AG04449 (cell line): ENCODE results near the gene ATP13A1.

Experiments
- CTCF ChIA-PET: fragments of 350-600 bp; formaldehyde crosslinking; extraction: SDS; loops from one replicate; lab custom pipeline; 2021; ENCODE audit warnings: antibody characterized with exemption; lab: Yijun Ruan, JAX
- POLR2A ChIA-PET: fragments of 400-600, 350-600 bp; formaldehyde crosslinking; extraction: SDS; loops from one replicate; lab custom pipeline; 2020; ENCODE audit warnings: antibody characterized with exemption, inconsistent platforms; lab: Yijun Ruan, JAX
- DNase-seq: peaks from one replicate; pipeline ENCODE4 v3.0.0-alpha.2; 2010; ENCODE audit warnings: low read depth, low spot score
- H3K4me3 ChIP-seq: 2 replicates; pipeline ENCODE4 v1.5.1; 2011; ENCODE audit warnings: low read depth, mild to moderate bottlenecking, control low read depth, low read length
- TF ChIP-seq, protein P1 (sequence below): IDR thresholded peaks from one replicate; pipeline ENCODE4 v1.5.1; 2011; ENCODE audit warnings: mild to moderate bottlenecking, moderate library complexity, low read length, control low read depth, inconsistent platforms; ENCODE audit not compliant: insufficient read depth; ENCODE audit errors: missing control alignments

ATP13A1 gene

DNA sequence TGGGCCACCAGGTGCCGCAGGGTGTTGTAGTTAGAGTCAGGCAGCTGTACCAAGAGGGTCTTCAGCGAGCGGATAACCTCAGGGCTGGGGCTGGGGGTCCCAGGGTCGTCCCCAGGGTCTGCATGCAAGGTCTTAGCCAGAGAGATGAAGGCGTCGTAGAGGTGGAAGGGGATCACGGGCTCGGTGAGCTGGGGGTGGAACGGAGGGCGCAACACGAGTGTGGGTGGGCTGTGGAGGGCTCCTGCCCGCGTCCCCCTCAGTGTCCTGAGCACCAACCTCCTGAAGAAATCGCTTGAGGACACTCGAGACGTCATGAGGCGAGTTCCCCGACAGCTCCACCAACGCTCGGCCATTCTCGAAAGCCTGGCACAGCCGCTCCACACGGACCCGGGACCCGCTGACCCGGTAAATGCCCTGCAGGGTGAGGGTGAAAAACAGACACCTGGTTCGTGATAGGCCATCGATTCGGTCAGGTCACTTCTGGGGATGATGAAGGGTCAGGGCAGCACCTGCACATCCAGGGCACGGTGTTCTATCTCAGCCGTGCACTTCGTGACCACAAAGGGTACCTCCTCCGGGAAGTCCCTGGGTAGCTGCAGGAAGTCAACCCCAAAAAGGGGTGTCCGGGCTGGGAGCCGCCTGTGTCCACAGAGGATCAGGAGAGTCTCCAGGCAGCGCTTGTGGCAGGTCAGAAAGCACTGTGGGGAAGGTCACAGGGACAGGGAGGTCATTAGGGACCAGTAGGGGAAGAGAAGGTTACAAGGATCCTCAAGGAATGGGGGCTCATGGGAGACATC is 28.8 kb downstream of the ATP13A1 start:
- TF ChIP-seq, protein P1, sequence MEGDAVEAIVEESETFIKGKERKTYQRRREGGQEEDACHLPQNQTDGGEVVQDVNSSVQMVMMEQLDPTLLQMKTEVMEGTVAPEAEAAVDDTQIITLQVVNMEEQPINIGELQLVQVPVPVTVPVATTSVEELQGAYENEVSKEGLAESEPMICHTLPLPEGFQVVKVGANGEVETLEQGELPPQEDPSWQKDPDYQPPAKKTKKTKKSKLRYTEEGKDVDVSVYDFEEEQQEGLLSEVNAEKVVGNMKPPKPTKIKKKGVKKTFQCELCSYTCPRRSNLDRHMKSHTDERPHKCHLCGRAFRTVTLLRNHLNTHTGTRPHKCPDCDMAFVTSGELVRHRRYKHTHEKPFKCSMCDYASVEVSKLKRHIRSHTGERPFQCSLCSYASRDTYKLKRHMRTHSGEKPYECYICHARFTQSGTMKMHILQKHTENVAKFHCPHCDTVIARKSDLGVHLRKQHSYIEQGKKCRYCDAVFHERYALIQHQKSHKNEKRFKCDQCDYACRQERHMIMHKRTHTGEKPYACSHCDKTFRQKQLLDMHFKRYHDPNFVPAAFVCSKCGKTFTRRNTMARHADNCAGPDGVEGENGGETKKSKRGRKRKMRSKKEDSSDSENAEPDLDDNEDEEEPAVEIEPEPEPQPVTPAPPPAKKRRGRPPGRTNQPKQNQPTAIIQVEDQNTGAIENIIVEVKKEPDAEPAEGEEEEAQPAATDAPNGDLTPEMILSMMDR: no peak
- no peak for DNase-seq
- no peak overlapping the region for H3K4me3 ChIP-seq
- CTCF ChIA-PET: interaction anchor here (1.4 to 3.9 kb wide), 3 partner anchors 10 to 104 kb away, joined by 3 to 31 read pairs (median 10); partner anchors contain the start of gene GMIP
- POLR2A ChIA-PET: interaction anchor here (0.7 kb wide), 1 partner anchor 501 kb away, joined by 3 read pairs; no protein-coding TSS in a partner anchor

DNA sequence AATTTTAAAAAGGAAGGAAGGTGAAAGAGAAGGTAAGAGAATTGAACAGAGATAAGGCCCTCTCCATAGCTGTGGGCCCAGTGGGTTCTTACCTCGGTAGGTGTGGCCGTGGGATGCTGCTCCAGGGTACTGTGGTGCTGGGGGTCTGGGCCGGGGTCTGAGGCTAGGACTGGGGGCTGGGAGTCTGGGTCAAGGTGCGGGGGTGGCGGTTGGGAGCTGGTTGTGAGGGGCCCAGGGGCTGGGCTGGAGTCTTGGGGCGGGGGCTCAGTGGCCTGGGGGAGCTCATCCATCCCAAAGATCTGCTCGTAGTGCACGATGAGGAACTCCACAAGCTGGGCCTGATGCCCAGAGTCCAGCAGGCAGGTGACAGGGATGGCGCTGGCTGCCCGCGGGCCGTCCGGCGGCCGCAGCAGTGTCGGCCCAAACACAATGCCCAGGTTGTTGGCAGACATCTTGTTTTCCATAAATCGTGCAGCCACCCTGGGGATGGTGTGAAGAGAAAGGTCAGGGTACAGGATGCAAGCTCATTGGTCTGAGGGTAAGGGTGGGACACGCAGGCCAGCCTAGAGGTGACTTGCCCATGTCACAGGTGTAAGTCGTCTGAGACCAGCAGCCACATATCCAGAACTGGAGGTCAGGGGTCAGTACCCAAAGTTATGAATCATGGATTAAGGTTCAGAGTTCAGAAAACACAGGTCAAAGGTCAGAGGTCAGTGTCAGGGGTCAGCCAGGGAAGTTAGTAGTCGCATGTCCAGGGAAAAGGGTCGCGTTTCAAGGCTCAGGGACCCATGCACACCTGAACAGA is 29.6 kb downstream of the ATP13A1 start:
- POLR2A ChIA-PET: no interaction called here
- no peak overlapping the region for H3K4me3 ChIP-seq
- no peak for DNase-seq
- TF ChIP-seq, protein P1: no peak
- CTCF ChIA-PET: interaction anchor here (0.7 to 3.9 kb wide), 7 partner anchors 11 to 105 kb away, joined by 3 to 31 read pairs (median 3); partner anchors contain the start of genes GMIP and YJEFN3

DNA sequence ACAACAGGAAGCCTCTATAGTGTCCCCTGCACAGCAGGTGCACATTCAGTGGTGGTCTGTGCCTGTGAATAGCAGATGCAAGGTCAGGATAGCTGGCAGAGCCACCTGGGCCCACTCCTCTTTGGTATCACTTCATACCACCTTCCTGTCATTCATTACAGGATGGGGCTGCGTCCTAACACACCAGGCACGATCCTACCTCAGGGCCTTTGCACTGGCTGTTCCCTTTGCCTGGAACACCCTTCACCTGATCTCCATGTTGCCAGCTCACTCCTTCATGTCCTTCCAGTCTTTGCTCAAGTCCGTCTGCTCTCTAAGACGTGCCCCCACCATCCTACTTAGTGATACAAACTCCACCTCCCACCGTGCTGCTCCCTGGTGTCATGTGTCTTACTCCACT is 30.8 kb downstream of the ATP13A1 start:
- TF ChIP-seq, protein P1: no peak
- H3K4me3 ChIP-seq: no peak overlapping the region
- CTCF ChIA-PET: interaction anchor here (1.3 to 3.9 kb wide), 2 partner anchors 12 kb away, joined by 3 to 31 read pairs; partner anchors contain the start of gene GMIP
- POLR2A ChIA-PET: no interaction called here
- DNase-seq: no peak

DNA sequence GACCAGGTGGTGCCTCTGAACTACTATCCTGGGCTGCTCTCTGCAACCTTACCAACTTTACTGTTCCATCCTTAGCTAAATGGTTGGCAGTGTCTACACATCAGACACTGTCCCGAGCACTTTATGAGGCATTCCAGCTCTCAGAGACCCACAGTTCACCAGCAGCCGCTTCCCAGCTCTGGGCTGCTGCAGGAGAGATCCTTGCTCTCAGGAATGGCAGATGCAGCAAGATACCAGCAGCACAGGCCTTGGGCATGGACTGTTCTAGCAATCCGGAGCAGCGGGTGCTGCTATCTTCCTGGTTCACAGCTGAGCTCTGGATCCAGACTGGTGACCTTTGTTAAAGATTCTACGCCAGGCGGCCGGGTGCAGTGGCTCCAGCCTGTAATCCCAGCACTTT is 32.1 kb downstream of the ATP13A1 start:
- ChIA-PET POLR2A (no interaction called here), CTCF (interaction anchor here (0.9 to 1.6 kb wide), 3 partner anchors 8 to 102 kb away, joined by 3 to 4 read pairs (median 3); no protein-coding TSS in a partner anchor)
- DNase-seq: no peak
- no peak overlapping the region for H3K4me3 ChIP-seq
- TF ChIP-seq, protein P1: no peak

DNA sequence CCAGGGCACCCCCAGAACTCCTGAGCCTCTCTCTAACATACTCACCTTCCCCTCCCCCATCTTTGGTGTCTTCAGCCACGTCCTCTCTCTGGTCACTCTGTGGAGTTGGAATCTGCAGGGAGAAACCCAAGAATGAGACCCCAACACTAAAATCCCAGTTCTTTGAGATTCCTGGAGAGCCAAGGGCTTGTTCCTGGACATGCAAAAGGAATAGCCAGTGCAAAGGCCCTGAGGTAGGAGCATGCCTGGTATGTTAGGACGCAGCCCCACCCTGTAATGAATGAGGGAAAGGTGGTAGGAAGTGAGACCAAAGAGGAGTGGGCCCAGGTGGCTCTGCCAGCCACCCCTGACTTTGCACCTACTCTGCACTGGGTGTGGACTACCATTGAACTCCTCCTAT is 33.0 kb downstream of the ATP13A1 start:
- TF ChIP-seq, protein P1: no peak
- POLR2A ChIA-PET: no interaction called here
- DNase-seq: no peak
- no peak overlapping the region for H3K4me3 ChIP-seq
- CTCF ChIA-PET: interaction anchor here (1.3 to 1.6 kb wide), 2 partner anchors 9 to 101 kb away, joined by 3 to 4 read pairs; no protein-coding TSS in a partner anchor

DNA sequence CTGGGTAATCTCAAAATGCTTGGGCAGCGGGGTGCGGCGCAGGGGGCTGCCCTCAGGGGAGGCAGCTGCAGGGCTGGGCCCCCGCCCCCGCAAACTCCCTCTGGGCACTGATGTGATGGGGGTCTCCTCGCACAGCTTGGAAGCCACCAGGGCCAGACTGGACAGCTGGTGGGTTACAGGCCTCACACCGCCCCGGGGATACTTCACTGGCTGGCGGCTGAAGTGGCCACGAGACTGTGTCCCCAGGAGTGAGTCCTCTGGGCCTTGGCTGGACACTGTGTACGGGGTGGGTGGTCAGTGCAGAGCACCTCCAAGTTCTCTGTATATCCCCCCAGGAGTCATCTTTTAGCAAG is 33.4 kb downstream of the ATP13A1 start:
- DNase-seq: no peak
- H3K4me3 ChIP-seq: no peak overlapping the region
- TF ChIP-seq, protein P1: no peak
- CTCF ChIA-PET: no interaction called here
- POLR2A ChIA-PET: no interaction called here
